PC-3 (cell line): ENCODE measurements around the gene EEF1E1.

Experiments used
- EZH2 ChIP-seq: fragments of 300-600 bp; sonication (generic); IDR thresholded peaks from one replicate; pipeline ENCODE4 v1.6.1; 2017; ENCODE audit warnings: antibody characterized with exemption, mild to moderate bottlenecking, low read length; ENCODE audit not compliant: unreplicated experiment
- EZH2phosphoT487 ChIP-seq: fragments of 300-600 bp; sonication (generic); IDR thresholded peaks from 2 replicates; pipeline ENCODE4 v1.6.1; 2018; ENCODE audit warnings: mild to moderate bottlenecking, antibody characterized with exemption, low read length, borderline replicate concordance
- TF ChIP-seq, protein P1 (sequence below): fragments of 300-600 bp; sonication (generic); conservative IDR thresholded peaks from 2 replicates; pipeline ENCODE4 v1.5.1; 2017; ENCODE audit warnings: antibody characterized with exemption, low read depth, mild to moderate bottlenecking, low read length

DNA sequence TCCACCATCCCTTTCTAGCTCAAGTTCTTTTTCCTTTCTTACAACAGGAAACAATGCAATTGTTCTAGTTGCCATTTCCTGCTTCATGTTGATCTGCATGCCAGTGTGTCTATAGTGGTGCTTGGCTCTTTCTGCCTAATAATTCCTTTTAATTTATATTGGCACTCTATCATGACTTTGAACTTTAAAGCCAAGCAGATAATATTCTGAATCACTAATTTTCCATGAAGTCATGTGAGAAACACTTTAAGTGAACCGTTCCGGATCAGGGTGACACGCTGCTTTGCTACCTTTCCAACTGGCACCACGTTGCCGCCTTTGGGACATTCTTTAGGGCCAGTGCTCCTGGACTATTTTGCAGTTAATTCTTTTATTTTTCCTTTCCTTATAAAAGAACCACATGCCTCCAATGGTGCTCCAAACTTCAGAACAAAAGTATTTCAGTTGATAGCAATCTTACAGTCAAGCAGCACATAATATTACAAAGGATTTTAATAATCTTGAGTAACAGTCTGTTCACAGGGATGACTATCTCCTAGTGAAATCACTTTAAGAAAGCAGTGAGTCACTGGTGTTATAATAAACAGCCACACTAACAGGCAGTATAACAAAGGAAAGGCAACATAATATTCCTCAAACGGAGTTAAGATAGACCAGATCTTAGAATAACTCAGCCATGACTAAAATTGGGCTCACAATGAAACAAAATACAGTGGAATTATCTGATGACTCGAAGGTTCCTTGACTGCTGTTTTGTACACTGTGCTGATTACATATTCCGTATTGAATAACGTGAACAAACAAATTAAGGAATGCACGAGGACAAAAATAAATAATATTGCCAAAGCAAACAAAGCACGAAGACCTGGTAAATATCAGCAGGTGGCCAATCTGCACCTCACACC, 19.1 kb downstream of the EEF1E1 start:
- TF ChIP-seq, protein P1, sequence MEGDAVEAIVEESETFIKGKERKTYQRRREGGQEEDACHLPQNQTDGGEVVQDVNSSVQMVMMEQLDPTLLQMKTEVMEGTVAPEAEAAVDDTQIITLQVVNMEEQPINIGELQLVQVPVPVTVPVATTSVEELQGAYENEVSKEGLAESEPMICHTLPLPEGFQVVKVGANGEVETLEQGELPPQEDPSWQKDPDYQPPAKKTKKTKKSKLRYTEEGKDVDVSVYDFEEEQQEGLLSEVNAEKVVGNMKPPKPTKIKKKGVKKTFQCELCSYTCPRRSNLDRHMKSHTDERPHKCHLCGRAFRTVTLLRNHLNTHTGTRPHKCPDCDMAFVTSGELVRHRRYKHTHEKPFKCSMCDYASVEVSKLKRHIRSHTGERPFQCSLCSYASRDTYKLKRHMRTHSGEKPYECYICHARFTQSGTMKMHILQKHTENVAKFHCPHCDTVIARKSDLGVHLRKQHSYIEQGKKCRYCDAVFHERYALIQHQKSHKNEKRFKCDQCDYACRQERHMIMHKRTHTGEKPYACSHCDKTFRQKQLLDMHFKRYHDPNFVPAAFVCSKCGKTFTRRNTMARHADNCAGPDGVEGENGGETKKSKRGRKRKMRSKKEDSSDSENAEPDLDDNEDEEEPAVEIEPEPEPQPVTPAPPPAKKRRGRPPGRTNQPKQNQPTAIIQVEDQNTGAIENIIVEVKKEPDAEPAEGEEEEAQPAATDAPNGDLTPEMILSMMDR: no peak
- no peak for TF ChIP-seq EZH2
- no peak for TF ChIP-seq EZH2phosphoT487
